Suprapubic skin (tissue), 3 donors: Measurements from ENCODE around the gene LIPC.

Experiments
- EP300 ChIP-seq: sonication (generic); formaldehyde crosslinking; IDR thresholded peaks from one replicate; pipeline ENCODE4 v1.6.1; 2017; ENCODE audit warnings: antibody characterized with exemption
- POLR2A ChIP-seq, 2 donors: fragments of 450-650 bp; IDR thresholded peaks; one replicate each; pipeline ENCODE4 v1.6.1; 2017; ENCODE audit warnings: antibody characterized with exemption in 2 of 2, mild to moderate bottlenecking in 2 of 2, moderate library complexity in 2 of 2
- TF ChIP-seq, protein P1 (sequence below), 2 donors: fragments of 200-600 bp in 1 of 2; fragments of 450-650 bp in 1 of 2; sonication (generic) in 1 of 2; IDR thresholded peaks; one replicate each; pipeline ENCODE4 v1.5.1; 2016 to 2019; ENCODE audit warnings: antibody characterized with exemption in 2 of 2, mild to moderate bottlenecking in 1 of 2, moderate library complexity in 1 of 2

DNA sequence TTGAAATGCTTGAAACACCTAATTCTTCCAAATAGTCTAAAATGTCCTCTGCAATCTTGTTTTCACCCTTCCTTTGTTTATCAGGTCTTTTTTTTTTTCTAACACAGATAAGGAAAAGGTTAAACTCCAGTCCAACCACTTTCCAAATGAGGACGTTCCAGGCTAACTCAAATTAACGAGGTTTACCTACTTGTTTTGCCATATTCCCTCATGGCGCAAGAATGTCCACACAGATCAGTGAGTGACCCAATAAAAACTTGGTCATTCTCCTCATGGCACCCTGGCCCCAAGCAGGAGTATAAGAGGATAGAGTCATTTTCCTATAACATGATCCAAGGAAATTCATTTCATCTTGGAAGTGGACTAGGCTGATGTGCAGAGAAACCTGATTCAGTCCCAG is 6.6 kb upstream of the LIPC start:
- TF ChIP-seq, protein P1, sequence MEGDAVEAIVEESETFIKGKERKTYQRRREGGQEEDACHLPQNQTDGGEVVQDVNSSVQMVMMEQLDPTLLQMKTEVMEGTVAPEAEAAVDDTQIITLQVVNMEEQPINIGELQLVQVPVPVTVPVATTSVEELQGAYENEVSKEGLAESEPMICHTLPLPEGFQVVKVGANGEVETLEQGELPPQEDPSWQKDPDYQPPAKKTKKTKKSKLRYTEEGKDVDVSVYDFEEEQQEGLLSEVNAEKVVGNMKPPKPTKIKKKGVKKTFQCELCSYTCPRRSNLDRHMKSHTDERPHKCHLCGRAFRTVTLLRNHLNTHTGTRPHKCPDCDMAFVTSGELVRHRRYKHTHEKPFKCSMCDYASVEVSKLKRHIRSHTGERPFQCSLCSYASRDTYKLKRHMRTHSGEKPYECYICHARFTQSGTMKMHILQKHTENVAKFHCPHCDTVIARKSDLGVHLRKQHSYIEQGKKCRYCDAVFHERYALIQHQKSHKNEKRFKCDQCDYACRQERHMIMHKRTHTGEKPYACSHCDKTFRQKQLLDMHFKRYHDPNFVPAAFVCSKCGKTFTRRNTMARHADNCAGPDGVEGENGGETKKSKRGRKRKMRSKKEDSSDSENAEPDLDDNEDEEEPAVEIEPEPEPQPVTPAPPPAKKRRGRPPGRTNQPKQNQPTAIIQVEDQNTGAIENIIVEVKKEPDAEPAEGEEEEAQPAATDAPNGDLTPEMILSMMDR (IDR thresholded peaks at IDR 0.05) = no peak
- no peak for TF ChIP-seq POLR2A (IDR thresholded peaks at IDR 0.05)
- no peak for TF ChIP-seq EP300
